ENCODE data around the gene ABLIM1.

ABLIM1 gene

GRCh38 chr10:114515298-114515914, 142.7 kb downstream of the ABLIM1 start:
- no peak for DNase-seq

DNA sequence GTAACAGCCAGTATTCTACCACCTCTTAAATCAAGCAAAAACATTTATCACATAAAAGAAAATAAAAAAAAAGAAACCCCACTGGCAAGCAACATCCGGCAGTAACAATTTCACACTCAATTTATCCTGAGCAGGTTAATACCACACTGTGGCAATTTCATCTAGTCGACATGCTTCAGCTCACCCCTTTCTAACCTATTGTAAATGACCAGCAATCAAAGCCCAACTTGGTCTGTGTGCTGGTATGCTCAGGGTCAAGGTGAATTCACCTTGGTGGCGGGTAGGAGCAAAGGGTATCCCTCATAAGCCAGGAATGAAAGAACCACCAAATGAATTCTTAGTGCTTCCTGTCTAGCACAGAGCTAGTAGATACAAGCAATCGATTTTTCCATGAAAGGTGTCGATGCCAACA, 144.7 kb downstream of the ABLIM1 start:
- DNase-seq, result no peak

DNA sequence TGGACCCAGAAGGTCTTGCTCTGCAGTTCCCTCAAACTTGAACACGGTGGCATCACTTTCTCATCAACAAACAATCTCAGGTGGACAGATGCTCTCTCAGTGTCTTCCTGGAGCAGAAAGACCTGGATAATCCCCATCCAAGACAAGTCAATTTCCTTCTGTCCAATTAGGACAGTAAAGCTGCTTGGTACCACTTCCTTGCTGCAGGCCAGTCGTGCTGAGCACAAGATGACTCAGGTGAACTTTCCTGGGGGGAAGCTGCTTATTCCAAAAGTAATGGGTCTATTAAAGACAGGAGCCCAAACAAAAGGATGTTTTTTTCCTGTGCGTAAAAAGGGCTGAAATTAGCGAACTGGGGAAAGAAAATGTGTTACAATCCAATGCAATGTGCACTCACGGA, 146.2 kb downstream of the ABLIM1 start:
- no peak for DNase-seq

- no peak for DNase-seq
These were observed 149.7 kb downstream of the ABLIM1 start for GRCh38 chr10:114508376-114508775.

GRCh38 chr10:114507449-114507848, 150.6 kb downstream of the ABLIM1 start:
- no peak for DNase-seq

- no peak for DNase-seq
These were observed 151.1 kb downstream of the ABLIM1 start for GRCh38 chr10:114506871-114507385.

- peak; percentile 33 for DNase-seq
These were observed 153.1 kb downstream of the ABLIM1 start for GRCh38 chr10:114504769-114505579.

DNA sequence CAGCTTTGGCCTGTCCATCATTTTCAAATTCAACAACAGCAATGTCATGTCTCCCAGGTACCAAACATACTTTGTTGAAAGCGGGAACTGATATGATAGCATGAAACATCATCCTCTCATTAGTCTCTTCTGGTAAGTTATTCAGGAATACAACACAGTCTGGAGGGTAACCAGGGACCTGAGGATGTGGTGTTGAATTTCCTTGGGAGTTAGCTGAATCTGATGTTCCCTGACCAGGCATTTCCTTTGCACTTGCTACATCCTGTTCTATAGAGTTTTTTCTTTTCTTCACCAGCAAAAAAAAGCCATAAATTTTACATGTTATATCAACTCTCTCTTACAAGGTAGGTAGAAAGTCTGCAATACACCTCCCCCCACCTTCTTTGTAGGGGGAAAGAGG, 156.0 kb downstream of the ABLIM1 start:
- no peak for DNase-seq

GRCh38 chr10:114501650-114502049, 156.4 kb downstream of the ABLIM1 start:
- no peak for DNase-seq

DNA sequence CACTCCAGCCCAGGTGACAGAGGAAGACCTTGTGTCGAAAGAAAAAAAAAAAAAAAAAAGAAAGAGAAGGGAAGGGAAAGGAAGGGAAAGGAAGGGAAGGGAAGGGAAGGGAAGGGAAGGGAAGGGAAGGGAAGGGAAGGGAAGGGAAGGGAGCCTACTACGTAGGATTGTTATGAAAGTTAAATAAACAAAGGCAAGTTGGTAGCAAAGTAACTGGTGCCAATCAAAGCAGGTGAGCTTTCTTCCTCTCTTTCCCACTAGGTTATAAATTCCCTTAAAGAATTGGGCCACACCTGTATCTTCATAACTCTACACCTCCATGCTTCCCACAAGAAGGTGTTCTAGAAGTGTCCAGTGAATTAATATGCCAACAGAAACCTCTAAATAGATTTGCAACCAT, 157.4 kb downstream of the ABLIM1 start:
- DNase-seq, result no peak

GRCh38 chr10:114499630-114500190, 158.4 kb downstream of the ABLIM1 start:
- no peak for DNase-seq

- no peak for DNase-seq
These were observed 159.0 kb downstream of the ABLIM1 start for GRCh38 chr10:114499116-114499515.

DNA sequence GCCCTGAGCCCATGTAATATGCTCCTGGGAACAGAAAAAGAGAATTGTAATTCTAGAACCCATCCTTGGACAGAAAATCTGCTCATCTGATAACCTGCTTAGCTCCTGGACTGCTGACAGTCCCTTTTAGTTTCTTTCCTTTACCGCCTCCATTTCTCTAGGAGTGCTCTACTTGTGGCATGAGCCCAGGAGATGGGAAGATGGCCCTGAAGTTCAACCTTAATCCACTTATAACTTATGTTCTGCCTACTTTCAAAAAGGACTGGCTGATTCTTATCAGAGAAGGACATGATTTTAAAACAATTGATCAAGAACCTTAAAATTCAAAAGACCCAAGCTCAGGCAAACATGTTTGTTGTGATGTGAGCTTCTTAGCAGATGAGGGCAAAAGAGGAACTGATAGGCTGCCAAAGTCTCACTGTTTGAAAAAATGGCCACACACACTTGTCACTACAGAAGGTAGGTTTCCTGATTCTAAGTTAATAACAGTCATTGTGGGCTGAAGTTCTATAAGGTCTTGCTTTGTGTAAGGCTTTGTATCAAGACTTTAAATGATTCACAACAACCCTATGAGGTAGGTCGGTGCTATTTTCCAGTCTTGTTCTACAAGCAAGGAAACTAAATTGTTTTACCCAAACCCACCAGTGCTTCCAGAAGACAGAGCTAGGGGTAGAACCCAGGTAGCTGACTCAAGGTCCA, 159.5 kb downstream of the ABLIM1 start:
- DNase-seq, result no peak

- DNase-seq, result no peak
These were observed 162.8 kb downstream of the ABLIM1 start for GRCh38 chr10:114495303-114495702.

DNA sequence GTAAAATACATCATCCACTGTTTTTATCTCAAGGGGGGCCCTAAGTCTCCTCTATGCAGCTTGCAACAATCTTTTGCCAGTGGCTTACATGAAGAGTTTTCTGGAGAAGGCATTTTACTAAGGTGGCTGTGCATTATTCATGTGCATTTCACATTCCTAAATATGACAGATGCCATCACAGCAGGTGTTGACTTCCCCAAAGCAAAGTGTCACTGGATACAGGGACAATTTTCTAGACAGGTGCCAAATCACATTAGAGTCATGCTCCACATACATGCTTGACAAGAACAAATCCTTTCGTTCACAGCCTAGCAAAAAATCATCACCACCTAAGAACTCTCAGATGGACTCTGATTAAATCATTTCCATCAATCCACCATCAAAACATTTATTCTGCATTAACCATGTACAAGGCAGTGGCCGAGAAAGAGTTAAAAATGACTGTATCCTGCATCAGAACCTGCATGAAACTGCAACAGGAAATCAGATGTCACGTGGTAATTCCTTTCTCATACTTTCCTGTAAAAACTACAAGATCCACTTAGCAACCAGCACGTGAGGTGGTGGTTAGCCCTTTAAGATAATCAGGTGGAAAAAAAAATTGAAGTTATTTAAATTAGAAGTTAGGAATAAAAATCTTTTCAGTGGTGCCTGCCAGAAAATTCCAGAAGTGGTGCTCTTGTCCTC, 165.6 kb downstream of the ABLIM1 start:
- peak; percentile 14 for DNase-seq

DNA sequence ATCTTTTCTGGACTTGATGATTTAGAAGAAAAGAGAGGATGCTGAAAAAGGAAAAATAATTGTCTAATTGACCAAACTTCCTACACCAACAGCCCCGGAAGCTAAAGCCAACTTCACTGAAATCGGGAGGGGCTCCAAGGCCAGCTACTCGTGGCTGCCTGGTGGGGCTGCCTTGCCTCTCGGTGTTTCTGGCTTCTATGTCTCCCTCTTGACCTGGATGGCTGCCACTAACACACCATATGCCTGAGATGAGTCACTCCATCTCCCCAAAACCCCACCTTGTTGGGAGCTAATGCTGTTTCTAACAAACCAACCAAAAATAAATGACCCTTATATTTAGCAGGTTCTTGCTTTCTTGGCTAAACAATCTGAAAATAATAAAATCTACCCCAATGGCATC, 166.1 kb downstream of the ABLIM1 start:
- DNase-seq, result peak; percentile 8

DNA sequence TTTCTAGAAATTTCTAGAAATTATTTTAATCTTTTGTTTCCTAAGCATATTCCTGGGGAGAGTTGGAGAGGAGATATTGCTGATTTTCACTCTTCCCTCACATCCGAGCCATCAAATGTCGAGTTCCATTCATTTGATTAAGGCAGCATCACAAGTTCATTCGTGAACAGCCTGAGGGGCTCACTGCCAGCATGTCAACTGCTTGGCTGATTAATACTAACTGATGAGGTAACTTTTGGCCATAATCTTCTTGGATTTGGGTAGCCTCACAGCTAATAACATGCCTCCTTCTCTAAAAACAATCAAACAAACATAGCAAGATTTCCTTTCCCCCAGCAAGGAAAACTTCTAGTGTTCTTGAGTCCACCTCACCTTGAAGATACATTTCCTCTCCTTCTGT, 166.7 kb downstream of the ABLIM1 start:
- DNase-seq, result no peak

DNA sequence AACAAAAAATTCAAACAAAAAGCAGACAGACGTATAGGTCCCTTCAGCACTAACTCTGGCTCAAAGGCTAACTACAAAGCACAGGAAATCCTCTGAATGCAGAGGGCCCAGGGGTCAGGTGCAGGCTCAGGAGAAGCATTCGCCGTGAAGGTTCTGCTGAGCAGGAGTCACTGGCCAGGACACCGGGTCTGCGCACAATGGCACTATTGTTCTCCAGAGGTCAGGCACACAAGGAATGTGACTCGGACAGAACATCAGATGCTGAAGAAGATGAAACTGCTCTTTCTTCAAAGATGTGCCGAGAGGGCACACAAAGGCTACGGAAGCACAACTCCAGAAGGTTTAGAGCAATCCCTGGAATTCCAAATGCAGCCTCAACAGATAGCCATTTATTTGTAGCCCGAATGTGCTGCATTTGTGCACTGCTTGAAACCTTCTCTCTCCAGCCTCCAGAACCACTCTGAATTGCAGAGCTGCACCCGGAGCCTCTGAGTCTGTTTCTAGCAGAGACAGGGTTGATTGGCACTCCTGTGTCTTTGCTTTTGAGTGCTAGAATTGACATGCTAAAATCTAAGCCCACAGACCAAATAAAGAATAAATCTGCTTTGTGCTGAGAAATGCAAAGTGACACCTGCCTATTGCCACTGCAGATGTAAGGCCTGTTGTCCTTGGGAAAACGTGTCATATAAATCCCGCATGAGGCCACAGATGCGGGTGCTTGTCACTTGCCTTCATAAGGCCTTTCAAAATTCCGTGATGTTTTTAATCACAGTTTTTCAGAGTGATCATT, 168.4 kb downstream of the ABLIM1 start:
- no peak for DNase-seq

- peak; percentile 5 for DNase-seq
These were observed 170.1 kb downstream of the ABLIM1 start for GRCh38 chr10:114487815-114488536.

DNA sequence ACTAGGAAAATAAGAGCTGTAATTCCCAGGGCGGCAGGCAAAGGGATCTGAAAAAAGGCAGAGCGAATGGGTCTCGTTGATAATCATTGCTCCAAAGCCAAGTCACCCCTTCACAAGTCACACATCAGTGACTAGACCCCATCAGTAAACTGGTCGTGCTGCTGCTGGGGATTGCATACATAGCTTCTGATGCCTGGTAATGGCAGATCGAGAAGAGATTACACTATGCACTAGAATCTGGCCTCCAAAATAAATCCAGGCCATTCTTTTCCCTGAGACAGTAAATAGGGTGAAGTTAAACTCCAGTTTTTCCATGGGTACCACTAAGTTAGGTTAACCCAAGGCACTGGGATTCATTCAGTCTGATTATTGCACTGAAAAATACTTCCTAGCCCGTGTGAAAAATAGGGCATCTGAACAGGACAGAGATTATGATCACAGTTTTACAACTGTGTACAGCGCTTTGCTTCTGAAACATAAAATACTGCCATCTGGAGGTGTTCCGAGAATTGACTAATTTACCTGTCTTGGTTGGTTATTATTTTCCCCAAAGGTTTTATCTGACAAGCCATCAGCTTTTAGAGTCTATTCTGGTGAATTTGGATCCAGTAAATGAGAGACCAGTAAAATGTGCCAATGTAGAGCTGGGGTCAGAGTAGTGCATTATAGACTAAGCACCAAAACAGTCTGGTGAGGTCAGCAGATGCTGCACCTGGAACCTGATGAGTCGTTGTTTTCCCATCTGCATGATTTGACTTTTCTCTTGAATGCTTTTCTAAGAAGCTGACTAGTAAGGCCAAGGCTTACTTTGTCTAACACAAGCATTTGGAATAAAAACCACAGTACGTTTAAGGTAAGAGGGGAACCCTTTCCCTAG, 170.9 kb downstream of the ABLIM1 start:
- DNase-seq, result peak; percentile 21
